HepG2 (cell line): ENCODE measurements around the gene DEFB112. TPM values are rescaled to one million over a fixed set of nuclear protein-coding genes. Genes with fewer than 3 reads are reported as not detected.
A peak's percentile ranks its signal among the peaks of the same experiment; 100 is the strongest.

Source experiments
- ATAC-seq: fragments of 200-7000 bp; cut with Tn5 transposase; 3 replicates; pipeline ENCODE4 v1.9.1; 2020; ENCODE audit warnings: mild to moderate bottlenecking, moderate library complexity
- BruUV-seq: library from RNA; stranded (reverse); fragments of 400-500 nt; replicated peaks from 2 replicates; lab custom pipeline; 2021; lab: Mats Ljungman, UMichigan
- CTCF ChIA-PET: fragments of 300-600 bp; formaldehyde crosslinking; extraction: SDS; loops from one replicate; lab custom pipeline; 2021; ENCODE audit warnings: low total read pairs, inconsistent platforms, low intra/inter-chr PET ratio; lab: Yijun Ruan, JAX
- POLR2A ChIA-PET: fragments of 350-600 bp; sonication (Branson Sonifier 250); formaldehyde crosslinking; loops from one replicate; lab custom pipeline; 2020; ENCODE audit warnings: antibody characterized with exemption, inconsistent platforms; lab: Yijun Ruan, JAX
- DNase-seq: peaks from one replicate; pipeline ENCODE4 v3.0.0-alpha.2; 2015; ENCODE audit warnings: low spot score
- FAIRE-seq: peaks from 3 replicates; lab custom pipeline; 2011; peaks lifted over from hg19 to GRCh38; lab: Jason Lieb, UNC
- H2AFZ ChIP-seq: one replicate; pipeline ENCODE4 v1.6.1; 2011; ENCODE audit warnings: low read length, inconsistent platforms
- H3K27ac ChIP-seq: fragments of 300-600 bp; 3 replicates; pipeline ENCODE4 v1.8.0; 2011; ENCODE audit warnings: mixed run types, mild to moderate bottlenecking, mixed read lengths, low read length, inconsistent platforms; ENCODE audit not compliant: insufficient read depth; ENCODE audit errors: extremely low read length
- H3K27me3 ChIP-seq, 2 experiments: fragments of 200-600 bp in 1 of 2; 2 replicates in 1 of 2; 3 replicates in 1 of 2; pipeline versions ENCODE4 v1.6.0 to v1.8.0; 2011; ENCODE audit warnings: low read length in 2 of 2, mild to moderate bottlenecking in 2 of 2, moderate library complexity in 2 of 2, inconsistent platforms in 1 of 2; ENCODE audit not compliant: insufficient read depth in 2 of 2, control insufficient read depth in 1 of 2
- H3K36me3 ChIP-seq, 2 experiments: fragments of 200-600 bp in 1 of 2; replicated peaks in 1 of 2; 2 replicates in 1 of 2; 3 replicates in 1 of 2; pipeline versions ENCODE4 v1.5.1 to v1.8.0; 2011; ENCODE audit warnings: low read length in 2 of 2, inconsistent platforms in 1 of 2; ENCODE audit not compliant: insufficient read depth in 2 of 2, control insufficient read depth in 1 of 2
- H3K4me1 ChIP-seq: 2 replicates; pipeline ENCODE4 v1.5.1; 2012; ENCODE audit warnings: low read length, inconsistent platforms; ENCODE audit not compliant: insufficient read depth
- H3K4me2 ChIP-seq: 2 replicates; pipeline ENCODE4 v1.6.0; 2011; ENCODE audit warnings: low read depth, low read length, inconsistent platforms
- H3K4me3 ChIP-seq, 3 experiments: fragments of 200-600 bp in 1 of 3; sonication (generic), shearing (Covaris generic) in 1 of 3; replicated peaks in 1 of 3; 2 replicates each; pipeline ENCODE4 v1.5.1; 2011 to 2016; ENCODE audit warnings: low read length in 3 of 3, inconsistent platforms in 2 of 3, low read depth in 2 of 3, mild to moderate bottlenecking in 2 of 3, control low read depth in 1 of 3, mixed read lengths in 1 of 3; ENCODE audit not compliant: insufficient read depth in 1 of 3
- H3K79me2 ChIP-seq: one replicate; pipeline ENCODE4 v1.6.1; 2011; ENCODE audit warnings: low read length, inconsistent platforms; ENCODE audit not compliant: insufficient read depth
- H3K9ac ChIP-seq: 2 replicates; pipeline ENCODE4 v1.6.0; 2011; ENCODE audit warnings: mild to moderate bottlenecking, low read depth, low read length, inconsistent platforms; ENCODE audit not compliant: insufficient read depth
- H3K9me3 ChIP-seq: 2 replicates; pipeline ENCODE4 v1.5.1; 2012; ENCODE audit warnings: mild to moderate bottlenecking, low read length
- H4K20me1 ChIP-seq: 2 replicates; pipeline ENCODE4 v1.6.0; 2011; ENCODE audit warnings: inconsistent platforms, mild to moderate bottlenecking, low read length, moderate library complexity; ENCODE audit not compliant: insufficient read depth
- DZIP1 ChIP-seq: sonication (generic); formaldehyde crosslinking; IDR thresholded peaks from 2 replicates; pipeline ENCODE4 v1.5.0; 2020; ENCODE audit warnings: mild to moderate bottlenecking, missing genetic modification reagents
- EED ChIP-seq: sonication (generic); formaldehyde crosslinking; IDR thresholded peaks from 2 replicates; pipeline ENCODE4 v1.5.0; 2020; ENCODE audit warnings: mild to moderate bottlenecking, missing genetic modification reagents
- KLF12 ChIP-seq: sonication (generic); formaldehyde crosslinking; IDR thresholded peaks from 2 replicates; pipeline ENCODE4 v1.4.0; 2020; ENCODE audit warnings: missing genetic modification reagents, borderline replicate concordance
- TBX2 ChIP-seq: sonication (generic); formaldehyde crosslinking; IDR thresholded peaks from 2 replicates; pipeline ENCODE4 v1.5.0; 2020; ENCODE audit warnings: missing genetic modification reagents, mild to moderate bottlenecking, borderline replicate concordance
- ZFP41 ChIP-seq: sonication (generic); formaldehyde crosslinking; IDR thresholded peaks from 2 replicates; pipeline ENCODE4 v1.4.0; 2020; ENCODE audit warnings: mild to moderate bottlenecking, missing genetic modification reagents, borderline replicate concordance
- ZNF318 ChIP-seq: sonication (generic); formaldehyde crosslinking; IDR thresholded peaks from 2 replicates; pipeline ENCODE4 v1.4.0; 2020; ENCODE audit warnings: mild to moderate bottlenecking, missing genetic modification reagents
- ZNF800 ChIP-seq: sonication (generic); formaldehyde crosslinking; IDR thresholded peaks from 2 replicates; pipeline ENCODE4 v1.4.0; 2020; ENCODE audit warnings: missing genetic modification reagents
- ZNF816 ChIP-seq: sonication (generic); formaldehyde crosslinking; IDR thresholded peaks from 2 replicates; pipeline ENCODE4 v1.8.0; 2022; ENCODE audit warnings: missing genetic modification reagents, mild to moderate bottlenecking, borderline replicate concordance
- WGBS: methylation state at CpG from one replicate; pipeline ENCODE4 v1.1.6; 2017; ENCODE audit warnings: low lambda C conversion rate; 5-methylcytosine and 5-hydroxymethylcytosine counted together
- in situ Hi-C: cut with HindIII; loops from 2 replicates; pipeline ENCODE4 v1.10.0; 2017; ENCODE audit warnings: low pct_unique_long_range_greater_than_20kb; ENCODE audit not compliant: extremely low pct_ligation_motif_present
- intact Hi-C: fragments of 100-400 bp; cut with micrococcal nuclease; formaldehyde crosslinking; loops from one replicate; pipeline ENCODE4 v1.10.0; 2022; ENCODE audit not compliant: unreplicated experiment
- polyA plus RNA-seq, 8 experiments: library from polyadenylated mRNA; depleted of rRNA in 3 of 8; stranded (reverse) in 7 of 8; unstranded in 1 of 8; fragments of >200 nt; fragmentation: Illumina TruSeq in 4 of 8; extraction: Trizol in 4 of 8; gene quantifications; 2 replicates each; pipeline versions ENCODE4 v1.2.1 to v1.2.3, GENCODE V29; 2011 to 2016; ENCODE audit warnings: low read depth in 4 of 8, missing spikeins in 1 of 8, mixed read lengths in 1 of 8; ENCODE audit not compliant: insufficient read depth in 1 of 8
- total RNA-seq, 5 experiments: library from RNA; depleted of rRNA; stranded (reverse); fragments of >200 nt; fragmentation: Illumina TruSeq; extraction: Trizol; gene quantifications; 2 replicates each; pipeline ENCODE4 v1.2.3, GENCODE V29; 2016; ENCODE audit warnings: low read depth in 1 of 5

The DEFB112 gene
- total and polyA plus RNA-seq, 2 of the 13 experiments (the other 11 are each of a cell fraction or from before 2014, with no cell fraction given) = not detected

- no TSS peak for BruUV-seq
- intact Hi-C loops = no loop called here
- Histone ChIP-seq H3K9me3 (no peaks in the 10 kb centered on the region), H4K20me1 (no peaks in the 10 kb centered on the region), H3K36me3 (no peaks in the 10 kb centered on the region), H3K27me3 (no peaks in the 10 kb centered on the region), H2AFZ (no peak overlapping the region), H3K4me1 (0 out of 2 replicates have a peak, but pooled peaks cover 7% of the 10 kb centered on the region), H3K4me3 (peak overlapping the region in 1 of 3 experiments; percentile 52; a peak in 1 of 6 replicates), H3K79me2 (no peaks in the 10 kb centered on the region), H3K4me2 (peak overlapping the region; percentile 73), H3K27ac (no peak overlapping the region), H3K9ac (no peak overlapping the region)
- ChIA-PET POLR2A (no interaction called here), CTCF (no interaction called here)
- FAIRE-seq (no peak), ATAC-seq (peak; percentile 50), DNase-seq (no peak)
- TF ChIP-seq ZFP41 (CRISPR knock-in tag) (no peak), ZNF318 (CRISPR knock-in tag) (no peak), ZNF800 (CRISPR knock-in tag) (no peak), TBX2 (CRISPR knock-in tag) (0 out of 2 replicates have a peak, but pooled peaks have one; percentile 23), DZIP1 (no peak), EED (0 out of 2 replicates have a peak, but pooled peaks have one; percentile 73), KLF12 (no peak), ZNF816 (CRISPR knock-in tag) (no peak)
- in situ Hi-C loops = no loop called here
- 45% methylated on average over 6 of the region's 14 CpGs for WGBS
These were observed 19.4 kb downstream of the DEFB112 start for GRCh38 chr6:50030350-50030749.
